Right ventricle myocardium inferior (tissue), 1 donor: ENCODE data around the gene ACBD3. TPM values are rescaled to one million over a fixed set of nuclear protein-coding genes. Genes with fewer than 3 reads are reported as not detected.
"Not testable (repeated sequence)": the region's sequence is repeated elsewhere in the genome, so short reads cannot be mapped to it uniquely, and the experiment has no call there.

ENCODE experiments used
- ATAC-seq: fragments of 200-7000 bp; cut with Tn5 transposase; one replicate; pipeline ENCODE4 v1.9.1; 2020; ENCODE audit warnings: mild to moderate bottlenecking, moderate library complexity
- DNase-seq: peaks from one replicate; pipeline ENCODE4 v3.0.0; 2021; ENCODE audit errors: missing footprints
- intact Hi-C: fragments of 100-400 bp; cut with DNase I; formaldehyde crosslinking; loops from one replicate; pipeline ENCODE4 v1.11.0; 2022
- total RNA-seq: library from RNA; stranded (reverse); fragmentation: NEBNext Ultra II Directional; extraction: Animal tissue kit (Norgen Biotek cat#: 25700); gene quantifications from one replicate; pipeline ENCODE4 v1.2.1, GENCODE V29; 2021
- donor health status: DM: no; HTN: yes; CAD: no; lungs with severe emphysema.

The ACBD3 gene
- total RNA-seq, 1 donor from 2014 or later: 27.4 TPM

GRCh38 chr1:226203240-226203639 lies 16.7 kb upstream of the ACBD3 start:
- DNase-seq (no peak), ATAC-seq (no peak)
- intact Hi-C loops: no loop called here

GRCh38 chr1:226202666-226203065 lies 16.1 kb upstream of the ACBD3 start:
- ATAC-seq, intact Hi-C loops: not testable (repeated sequence)

GRCh38 chr1:226202246-226202645 lies 15.7 kb upstream of the ACBD3 start:
- ATAC-seq: no peak
- DNase-seq: no peak
- intact Hi-C loops: no loop called here

More at GRCh38 chr1:226202666-226203065, 16.1 kb upstream of the ACBD3 start:
- DNase-seq: not testable (repeated sequence)

GRCh38 chr1:226201029-226201593 lies 14.6 kb upstream of the ACBD3 start:
- intact Hi-C loops: no loop called here
- no peak for DNase-seq
- ATAC-seq: no peak

- DNase-seq (no peak), ATAC-seq (no peak)
- intact Hi-C loops: no loop called here
These were observed 13.4 kb upstream of the ACBD3 start for GRCh38 chr1:226199971-226200370.

- intact Hi-C loops: no loop called here
- no peak for ATAC-seq
- DNase-seq: no peak
These were observed 8.6 kb upstream of the ACBD3 start for GRCh38 chr1:226195144-226195543.

- DNase-seq (no peak), ATAC-seq (no peak)
- intact Hi-C loops: loop anchor here (5.0 kb wide), 1 partner anchor 125 kb away; the partner anchor contains the start of gene H3-3A
These were observed 839 bp upstream of the ACBD3 start for GRCh38 chr1:226187380-226187779.

GRCh38 chr1:226187019-226187322 lies 430 bp upstream of the ACBD3 start:
- no peak for DNase-seq

GRCh38 chr1:226185141-226186036 lies 1.2 kb downstream of the ACBD3 start:
- intact Hi-C loops: loop anchor here (5.0 kb wide), 1 partner anchor 123 kb away; the partner anchor contains the start of gene H3-3A
- DNase-seq (no peak), ATAC-seq (no peak)

More at GRCh38 chr1:226187019-226187322, 430 bp upstream of the ACBD3 start:
- intact Hi-C loops: loop anchor here (5.0 kb wide), 1 partner anchor 125 kb away; the partner anchor contains the start of gene H3-3A
- ATAC-seq: no peak

GRCh38 chr1:226181996-226182714 lies 4.4 kb downstream of the ACBD3 start:
- ATAC-seq: no peak
- no peak for DNase-seq
- intact Hi-C loops: no loop called here

GRCh38 chr1:226176870-226177269 lies 9.7 kb downstream of the ACBD3 start:
- ATAC-seq (no peak), DNase-seq (no peak)
- intact Hi-C loops: no loop called here

- no peak for DNase-seq
- intact Hi-C loops: no loop called here
These were observed 14.0 kb downstream of the ACBD3 start for GRCh38 chr1:226172589-226172988.

GRCh38 chr1:226166341-226166740 lies 20.2 kb downstream of the ACBD3 start:
- intact Hi-C loops: no loop called here
- ATAC-seq (no peak), DNase-seq (no peak)

More at GRCh38 chr1:226172589-226172988, 14.0 kb downstream of the ACBD3 start:
- no peak for ATAC-seq

GRCh38 chr1:226164154-226164553 lies 22.4 kb downstream of the ACBD3 start:
- no peak for ATAC-seq
- DNase-seq: no peak
- intact Hi-C loops: no loop called here

- intact Hi-C loops: no loop called here
- DNase-seq (no peak), ATAC-seq (no peak)
These were observed 23.6 kb downstream of the ACBD3 start for GRCh38 chr1:226162898-226163297.

- ATAC-seq (no peak), DNase-seq (no peak)
- intact Hi-C loops: no loop called here
These were observed 27.6 kb downstream of the ACBD3 start for GRCh38 chr1:226158983-226159382.

GRCh38 chr1:226158457-226158856 lies 28.1 kb downstream of the ACBD3 start:
- intact Hi-C loops: no loop called here
- DNase-seq: no peak
- no peak for ATAC-seq

- ATAC-seq (no peak), DNase-seq (no peak)
- intact Hi-C loops: no loop called here
These were observed 28.7 kb downstream of the ACBD3 start for GRCh38 chr1:226157761-226158316.

- intact Hi-C loops: no loop called here
- no peak for ATAC-seq
- DNase-seq: no peak
These were observed 31.9 kb downstream of the ACBD3 start for GRCh38 chr1:226154593-226154992.
